NCI-H345 treated with DMSO at 0.1 percent for 48 hours (cell line): Measurements from ENCODE around the gene SNRPA.

Experiments
- DNase-seq: peaks from one replicate; lab custom pipeline; 2025; ENCODE audit not compliant: unreplicated experiment; lab: John Stamatoyannopoulos, UW

SNRPA gene

GRCh38 chr19:40800339-40800996, 49.5 kb downstream of the SNRPA start:
- no peak for DNase-seq

- no peak for DNase-seq
Measured at GRCh38 chr19:40800997-40801377, 50.0 kb downstream of the SNRPA start.

- DNase-seq: no peak
Measured at GRCh38 chr19:40801426-40802299, 50.7 kb downstream of the SNRPA start.

GRCh38 chr19:40802300-40803169, 51.5 kb downstream of the SNRPA start:
- no peak for DNase-seq

- no peak for DNase-seq
Measured at GRCh38 chr19:40803170-40803856, 52.3 kb downstream of the SNRPA start.

DNA sequence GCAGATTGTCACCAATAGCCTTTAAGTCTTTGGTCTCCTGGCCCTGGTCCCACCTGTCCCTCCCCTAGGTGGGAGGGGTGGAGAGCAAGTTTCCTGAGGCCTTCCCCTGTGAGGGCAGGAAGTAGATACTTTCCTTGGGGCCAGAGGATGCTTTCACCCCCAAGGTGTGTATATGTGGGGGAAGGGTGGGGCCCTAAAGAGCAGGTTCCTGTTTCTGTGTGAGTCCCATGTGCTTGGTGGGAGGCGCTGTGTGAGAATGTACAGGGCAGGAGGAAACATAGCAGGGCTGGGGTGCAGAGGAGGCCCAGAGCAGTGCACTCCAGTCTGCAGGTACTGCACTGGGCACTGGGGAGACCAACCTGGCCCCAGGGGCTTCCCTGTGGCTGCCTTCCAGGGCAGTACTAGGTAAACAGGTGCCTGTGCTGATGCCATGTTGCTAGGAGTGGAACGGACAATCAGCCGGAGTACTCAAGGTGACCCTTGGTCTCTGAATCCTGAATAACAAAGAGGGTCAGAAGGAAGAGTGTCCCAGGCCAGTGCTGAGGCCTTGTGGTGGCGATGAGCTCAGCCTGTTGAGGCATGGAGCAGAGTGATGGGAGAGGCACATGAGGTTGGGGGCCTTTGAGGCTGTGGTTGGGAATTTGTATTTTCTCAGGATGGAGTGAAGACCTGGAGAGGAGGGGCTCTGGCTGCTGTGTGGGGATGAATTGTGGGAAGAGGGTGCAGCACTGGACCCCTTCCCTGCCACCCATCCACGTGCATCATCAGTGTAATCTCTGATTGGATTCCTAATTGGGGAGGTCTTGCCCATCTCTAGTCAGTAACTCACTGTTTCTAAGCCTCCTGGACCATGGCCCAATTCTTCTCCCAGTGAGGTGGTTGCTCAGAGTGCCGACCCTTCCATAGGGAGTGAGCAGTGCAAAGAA, 53.1 kb downstream of the SNRPA start:
- no peak for DNase-seq

- DNase-seq: no peak
Measured at GRCh38 chr19:40804783-40805242, 53.8 kb downstream of the SNRPA start.

DNA sequence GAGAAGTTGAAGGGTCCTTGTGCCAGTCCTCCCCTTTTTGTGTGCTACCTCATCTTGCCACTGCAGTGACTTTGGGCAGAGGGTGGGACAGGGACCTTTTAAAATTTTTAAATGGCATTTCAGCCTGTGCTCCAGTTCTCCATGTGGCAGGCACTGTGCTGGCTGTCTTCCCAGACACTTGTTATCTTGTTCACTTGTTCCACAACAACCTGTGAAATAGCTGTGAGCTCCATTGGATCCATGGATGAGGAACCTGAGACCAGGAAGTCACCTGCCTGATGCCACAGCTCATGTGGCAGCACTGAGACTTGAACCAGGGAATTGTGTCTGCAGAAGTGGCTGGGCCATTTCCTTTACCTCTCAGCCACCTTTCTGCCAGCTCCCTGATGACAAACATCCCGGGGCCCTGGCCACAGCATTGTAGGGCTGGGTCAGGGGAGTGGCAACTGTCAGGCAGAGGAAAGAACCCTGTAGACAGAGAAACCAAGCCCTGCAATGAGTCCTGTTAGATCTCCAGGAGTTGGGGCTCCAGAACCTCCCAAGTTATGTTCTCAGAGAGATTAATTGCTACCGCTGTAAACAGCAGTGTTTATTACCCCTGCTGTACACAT, 54.4 kb downstream of the SNRPA start:
- no peak for DNase-seq

GRCh38 chr19:40806423-40807146, 55.6 kb downstream of the SNRPA start:
- DNase-seq: no peak

- DNase-seq: no peak
Measured at GRCh38 chr19:40807147-40808020, 56.4 kb downstream of the SNRPA start.

DNA sequence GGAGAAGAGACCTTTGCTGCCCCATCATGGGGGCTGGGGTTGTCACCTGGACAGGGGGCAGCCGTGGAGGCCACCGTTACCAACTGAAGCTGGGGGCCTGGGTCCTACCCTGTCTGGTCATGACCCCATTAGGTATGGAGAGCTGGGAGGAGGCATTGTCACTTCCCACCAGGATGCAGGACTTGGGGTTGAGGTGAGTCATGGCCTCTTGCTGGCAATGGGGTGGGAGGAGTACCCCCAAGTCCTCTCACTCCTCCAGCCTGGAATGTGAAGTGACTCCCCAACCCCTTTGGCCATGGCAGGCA, 57.0 kb downstream of the SNRPA start:
- no peak for DNase-seq

DNA sequence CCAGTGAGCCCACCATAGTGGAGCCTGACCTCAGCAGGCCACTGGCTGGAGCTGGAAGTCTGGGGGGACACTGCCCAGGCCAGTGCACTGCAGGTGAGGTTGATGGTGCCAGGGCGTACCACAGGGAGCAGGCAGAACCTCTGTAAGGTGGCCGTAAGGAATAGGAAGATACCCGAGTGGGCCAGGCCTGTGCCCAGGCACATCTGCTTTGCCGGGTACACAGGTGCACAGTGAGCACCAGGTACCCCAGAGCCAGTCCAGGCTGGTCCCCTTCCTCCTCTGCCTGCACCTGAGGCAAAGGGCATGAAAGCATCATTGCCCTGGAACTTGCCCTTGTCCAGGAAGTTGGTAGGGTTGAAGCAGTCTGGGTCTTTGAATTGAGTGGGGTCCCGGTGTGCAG, 57.5 kb downstream of the SNRPA start:
- no peak for DNase-seq

- DNase-seq: no peak
Measured at GRCh38 chr19:40809358-40810086, 58.5 kb downstream of the SNRPA start.

GRCh38 chr19:40810160-40810559, 59.2 kb downstream of the SNRPA start:
- no peak for DNase-seq

GRCh38 chr19:40810649-40811408, 59.8 kb downstream of the SNRPA start:
- peak; percentile 68 for DNase-seq

DNA sequence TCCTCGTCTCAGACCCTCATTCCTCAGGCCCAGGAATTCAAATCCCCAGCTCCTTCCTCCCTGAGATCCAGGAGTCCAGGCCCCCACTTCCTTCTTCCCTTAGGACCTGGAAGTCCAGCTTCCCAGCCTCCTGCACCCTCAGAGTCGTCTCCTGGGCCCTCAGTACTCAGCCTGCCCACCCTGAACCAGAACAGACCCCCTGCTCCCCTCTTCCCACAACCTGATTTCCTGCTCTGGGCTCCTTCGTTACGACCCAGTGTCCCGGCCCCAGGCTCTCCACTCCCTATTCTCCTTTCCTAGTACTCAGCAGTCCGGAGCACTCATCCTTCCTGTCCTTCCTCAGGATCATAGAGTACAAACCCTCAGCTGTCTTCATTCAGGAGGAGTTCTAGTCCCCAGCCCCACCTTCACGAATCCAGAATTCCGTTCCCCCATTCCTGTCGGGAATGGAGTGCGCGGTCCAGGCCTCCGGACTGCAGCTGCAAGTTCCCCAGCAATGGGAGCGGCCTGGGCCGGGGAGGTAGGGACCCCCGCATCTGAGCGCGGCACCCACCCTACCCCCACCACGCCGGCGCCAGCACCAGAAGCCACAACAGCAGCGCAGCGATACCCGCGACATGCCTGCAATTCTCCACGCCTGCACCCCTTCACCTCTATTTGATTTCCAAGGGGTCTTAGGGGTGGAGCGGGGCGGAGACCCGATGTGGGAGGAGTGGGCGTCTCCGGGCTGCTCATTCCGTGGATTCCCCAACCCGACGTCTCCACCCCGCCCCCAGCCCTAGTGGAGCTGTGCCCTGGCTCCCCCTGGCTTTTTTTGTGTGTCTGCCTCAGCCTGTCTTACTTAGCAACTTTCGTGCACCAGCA, 60.7 kb downstream of the SNRPA start:
- DNase-seq: no peak
